Measurements from ENCODE around the gene SGK1.

Gene SGK1

DNA sequence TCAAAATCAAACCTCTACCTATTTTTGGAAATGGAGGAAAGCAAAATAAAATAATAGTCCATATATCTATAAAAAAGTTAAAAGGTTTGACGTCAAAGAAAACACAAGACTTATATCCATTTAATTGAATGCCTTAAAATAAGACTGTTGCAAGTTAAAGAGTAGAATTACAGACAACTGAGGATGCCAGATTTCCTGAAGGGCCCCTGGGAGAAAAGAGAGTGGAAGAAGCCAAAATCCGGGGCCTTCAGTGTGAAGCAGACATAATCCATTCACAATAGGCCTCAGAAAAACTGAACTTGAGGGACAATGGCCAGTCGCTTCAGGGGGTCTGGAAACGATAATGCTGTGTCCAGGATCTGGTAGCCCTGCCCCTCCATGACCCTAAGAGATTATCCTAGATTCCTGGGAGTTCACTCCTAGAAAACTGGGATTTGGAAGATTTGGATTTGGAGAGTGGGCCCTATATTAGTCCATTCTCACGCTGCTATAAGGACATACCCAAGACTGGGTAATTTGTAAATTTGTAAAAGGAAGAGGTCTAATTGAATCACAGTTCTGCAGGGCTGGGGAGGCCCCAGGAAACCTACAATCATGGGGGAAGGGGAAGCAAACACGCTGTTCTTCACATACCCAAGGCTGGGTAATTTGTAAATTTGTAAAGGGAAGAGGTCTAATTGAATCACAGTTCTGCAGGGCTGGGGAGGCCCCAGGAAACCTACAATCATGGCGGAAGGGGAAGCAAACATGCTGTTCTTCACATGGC is 171.5 kb downstream of the SGK1 start:
- no peaks in the 10 kb centered on the region for H3K27me3 ChIP-seq (ENCODE audit: insufficient read depth, poor library complexity, severe bottlenecking)
- TF ChIP-seq, protein P1, sequence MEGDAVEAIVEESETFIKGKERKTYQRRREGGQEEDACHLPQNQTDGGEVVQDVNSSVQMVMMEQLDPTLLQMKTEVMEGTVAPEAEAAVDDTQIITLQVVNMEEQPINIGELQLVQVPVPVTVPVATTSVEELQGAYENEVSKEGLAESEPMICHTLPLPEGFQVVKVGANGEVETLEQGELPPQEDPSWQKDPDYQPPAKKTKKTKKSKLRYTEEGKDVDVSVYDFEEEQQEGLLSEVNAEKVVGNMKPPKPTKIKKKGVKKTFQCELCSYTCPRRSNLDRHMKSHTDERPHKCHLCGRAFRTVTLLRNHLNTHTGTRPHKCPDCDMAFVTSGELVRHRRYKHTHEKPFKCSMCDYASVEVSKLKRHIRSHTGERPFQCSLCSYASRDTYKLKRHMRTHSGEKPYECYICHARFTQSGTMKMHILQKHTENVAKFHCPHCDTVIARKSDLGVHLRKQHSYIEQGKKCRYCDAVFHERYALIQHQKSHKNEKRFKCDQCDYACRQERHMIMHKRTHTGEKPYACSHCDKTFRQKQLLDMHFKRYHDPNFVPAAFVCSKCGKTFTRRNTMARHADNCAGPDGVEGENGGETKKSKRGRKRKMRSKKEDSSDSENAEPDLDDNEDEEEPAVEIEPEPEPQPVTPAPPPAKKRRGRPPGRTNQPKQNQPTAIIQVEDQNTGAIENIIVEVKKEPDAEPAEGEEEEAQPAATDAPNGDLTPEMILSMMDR (IDR thresholded peaks at IDR 0.05; ENCODE audit: poor library complexity, severe bottlenecking), result no peak
- H3K4me1 ChIP-seq (ENCODE audit: insufficient read depth, poor library complexity, severe bottlenecking), result no peaks in the 10 kb centered on the region
- ATAC-seq (ENCODE audit: low read depth) (no peak), DNase-seq (ENCODE audit: low spot score) (no peak)
- H3K9me3 ChIP-seq (ENCODE audit: severe bottlenecking), result no peaks in the 10 kb centered on the region
- no peak overlapping the region for H3K27ac ChIP-seq (ENCODE audit: poor library complexity, severe bottlenecking)
- H3K36me3 ChIP-seq (ENCODE audit: low read depth), result no peaks in the 10 kb centered on the region
- no peak overlapping the region for H3K4me3 ChIP-seq (ENCODE audit: severe bottlenecking)

- H3K27ac ChIP-seq (ENCODE audit: poor library complexity, severe bottlenecking), result no peak overlapping the region
- DNase-seq (ENCODE audit: low spot score), result no peak
- ATAC-seq (ENCODE audit: low read depth), result no peak
- no peaks in the 10 kb centered on the region for H3K4me1 ChIP-seq (ENCODE audit: insufficient read depth, poor library complexity, severe bottlenecking)
- H3K4me3 ChIP-seq (ENCODE audit: severe bottlenecking), result no peak overlapping the region
- H3K27me3 ChIP-seq (ENCODE audit: insufficient read depth, poor library complexity, severe bottlenecking), result no peaks in the 10 kb centered on the region
- TF ChIP-seq, protein P1 (IDR thresholded peaks at IDR 0.05; ENCODE audit: poor library complexity, severe bottlenecking), result no peak
- H3K9me3 ChIP-seq (ENCODE audit: severe bottlenecking), result no peaks in the 10 kb centered on the region
- no peaks in the 10 kb centered on the region for H3K36me3 ChIP-seq (ENCODE audit: low read depth)
Observed at GRCh38 chr6:134145786-134146185, 172.1 kb downstream of the SGK1 start.

DNA sequence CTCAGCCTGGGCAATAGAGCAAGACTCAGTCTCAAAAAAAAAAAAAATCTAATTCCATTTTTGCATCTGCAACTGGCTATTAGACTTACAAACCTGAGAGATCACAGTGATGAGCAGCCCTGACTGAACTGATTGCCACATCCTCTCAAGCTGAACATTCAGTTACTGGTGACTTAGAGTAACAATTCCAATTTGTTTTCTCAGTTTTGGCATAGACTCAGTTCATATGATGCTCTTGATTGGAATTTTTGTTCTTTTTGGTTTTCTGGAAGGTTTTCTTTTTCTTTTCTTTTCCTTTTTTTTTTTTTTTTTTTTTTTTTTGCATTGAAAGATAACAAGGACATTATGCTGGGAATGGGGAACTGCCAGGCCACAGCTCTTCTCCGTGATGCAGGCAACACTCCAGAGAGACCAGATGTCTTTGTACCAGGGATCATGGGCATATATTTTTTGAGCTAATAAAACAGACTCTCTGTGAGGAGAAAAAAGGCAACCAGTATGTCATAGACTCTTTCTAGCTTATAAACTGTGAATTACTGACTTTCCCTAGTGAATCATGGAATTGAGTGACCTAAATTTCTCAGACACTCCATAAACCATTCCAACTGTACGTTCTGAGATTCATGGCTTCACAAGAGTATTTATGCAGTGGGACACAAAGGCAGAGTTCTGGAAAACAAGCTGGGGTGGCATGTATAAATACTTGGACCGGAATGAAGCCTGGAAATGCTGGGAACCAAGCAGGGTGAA is 179.5 kb downstream of the SGK1 start:
- H3K9me3 ChIP-seq (ENCODE audit: severe bottlenecking), result no peaks in the 10 kb centered on the region
- no peak overlapping the region for H3K27ac ChIP-seq (ENCODE audit: poor library complexity, severe bottlenecking)
- no peak for ATAC-seq (ENCODE audit: low read depth)

GRCh38 chr6:134134654-134135053 is 183.3 kb downstream of the SGK1 start:
- Histone ChIP-seq H3K4me1 (ENCODE audit: insufficient read depth, poor library complexity, severe bottlenecking) (no peaks in the 10 kb centered on the region), H3K36me3 (ENCODE audit: low read depth) (no peaks in the 10 kb centered on the region), H3K9me3 (ENCODE audit: severe bottlenecking) (no peaks in the 10 kb centered on the region), H3K27ac (ENCODE audit: poor library complexity, severe bottlenecking) (no peak overlapping the region), H3K4me3 (ENCODE audit: severe bottlenecking) (no peak overlapping the region), H3K27me3 (ENCODE audit: insufficient read depth, poor library complexity, severe bottlenecking) (no peaks in the 10 kb centered on the region)
- TF ChIP-seq, protein P1 (IDR thresholded peaks at IDR 0.05; ENCODE audit: poor library complexity, severe bottlenecking), result no peak
- ATAC-seq (ENCODE audit: low read depth) (no peak), DNase-seq (ENCODE audit: low spot score) (no peak)

More for the DNA sequence above, 179.5 kb downstream of the SGK1 start:
- Histone ChIP-seq H3K4me3 (ENCODE audit: severe bottlenecking) (no peak overlapping the region), H3K36me3 (ENCODE audit: low read depth) (no peaks in the 10 kb centered on the region), H3K4me1 (ENCODE audit: insufficient read depth, poor library complexity, severe bottlenecking) (no peaks in the 10 kb centered on the region), H3K27me3 (ENCODE audit: insufficient read depth, poor library complexity, severe bottlenecking) (no peaks in the 10 kb centered on the region)
- TF ChIP-seq, protein P1 (IDR thresholded peaks at IDR 0.05; ENCODE audit: poor library complexity, severe bottlenecking), result no peak
- no peak for DNase-seq (ENCODE audit: low spot score)

All from RWPE2 (cell line).